ENCODE measurements around the gene SLC66A2. TPM values are rescaled to one million over a fixed set of nuclear protein-coding genes. Genes with fewer than 3 reads are reported as not detected.

SLC66A2 gene
- total RNA-seq, 1 experiment from 2014 or later: 53.1 TPM

DNA sequence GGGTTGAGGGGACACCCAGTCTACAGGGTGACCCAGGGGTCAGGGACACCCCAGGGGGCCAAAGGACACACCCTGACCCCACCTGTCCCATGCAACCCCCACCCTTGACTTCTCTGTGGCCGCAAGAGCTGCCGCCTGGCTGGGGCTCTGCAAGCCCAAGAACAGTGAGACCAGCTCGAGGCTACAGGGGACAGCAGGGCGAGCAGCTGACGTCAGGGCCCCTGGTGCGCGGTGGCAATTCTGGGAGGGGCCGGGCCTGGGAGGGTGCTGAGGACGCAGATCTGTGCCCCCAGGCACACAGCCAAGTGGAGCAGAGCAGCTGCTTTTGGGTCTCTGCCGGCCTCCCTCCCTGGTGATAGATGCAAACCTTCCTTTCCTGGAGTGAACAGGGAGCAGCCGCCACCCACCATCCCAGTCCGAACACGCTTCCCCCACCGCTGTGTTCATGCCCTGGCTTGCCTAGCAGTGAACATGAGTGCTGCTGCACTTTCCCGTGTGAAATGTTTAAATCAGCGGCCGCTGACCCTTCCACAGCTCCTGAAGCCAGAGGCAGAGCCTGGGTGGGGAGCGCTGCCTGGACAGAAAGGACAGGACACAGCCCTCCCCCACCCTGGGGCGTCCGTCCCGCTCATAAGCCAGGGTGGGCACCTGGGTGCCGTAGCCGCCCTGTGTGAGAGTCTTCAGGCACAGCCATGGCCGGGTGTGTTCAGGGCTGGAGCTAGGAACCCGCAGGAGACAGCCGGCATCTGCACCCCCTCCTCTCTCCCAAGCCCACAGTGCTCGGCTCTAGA is 46.9 kb downstream of the SLC66A2 start:
- Histone ChIP-seq H3K27me3 (no peaks in the 10 kb centered on the region), H3K4me3 (no peak overlapping the region), H3K36me3 (peaks cover 19% of the 10 kb centered on the region), H3K9me3 (peaks cover 8% of the 10 kb centered on the region; the same call in 1 of the 2 replicates)
- DNase-seq: no peak

DNA sequence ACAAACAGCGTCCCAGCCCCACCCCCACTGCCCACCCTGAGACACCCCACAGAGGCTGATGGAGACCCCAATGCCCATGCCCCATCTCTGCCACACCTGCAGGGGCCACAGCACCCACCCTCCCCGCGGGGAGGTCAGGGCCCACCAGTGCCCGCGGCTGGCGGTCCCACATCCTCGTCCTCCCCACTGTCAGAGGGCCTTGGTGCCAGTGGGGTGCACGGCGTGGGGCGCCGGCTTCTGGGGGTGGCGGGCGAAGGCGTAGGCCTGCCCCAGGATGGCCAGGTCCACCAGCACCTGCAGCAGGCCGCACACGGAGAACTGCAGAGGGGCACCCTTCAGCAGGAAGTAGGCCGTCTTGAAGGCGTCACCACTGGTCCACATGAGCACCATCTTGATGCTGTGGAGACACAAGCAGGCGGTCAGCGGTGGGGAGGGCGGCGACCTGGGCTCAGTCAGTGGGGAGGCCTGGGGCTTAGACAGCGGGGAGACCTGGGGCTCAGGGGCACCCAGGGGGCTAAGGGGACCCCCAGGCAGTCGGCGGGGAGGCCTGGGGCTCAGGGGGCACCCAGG is 47.6 kb downstream of the SLC66A2 start:
- H3K27me3 ChIP-seq: no peaks in the 10 kb centered on the region
- no peak overlapping the region for H3K4me3 ChIP-seq
- peaks cover 8% of the 10 kb centered on the region; the same call in 1 of the 2 replicates for H3K9me3 ChIP-seq
- H3K36me3 ChIP-seq: peaks cover 17% of the 10 kb centered on the region
- DNase-seq: no peak

DNA sequence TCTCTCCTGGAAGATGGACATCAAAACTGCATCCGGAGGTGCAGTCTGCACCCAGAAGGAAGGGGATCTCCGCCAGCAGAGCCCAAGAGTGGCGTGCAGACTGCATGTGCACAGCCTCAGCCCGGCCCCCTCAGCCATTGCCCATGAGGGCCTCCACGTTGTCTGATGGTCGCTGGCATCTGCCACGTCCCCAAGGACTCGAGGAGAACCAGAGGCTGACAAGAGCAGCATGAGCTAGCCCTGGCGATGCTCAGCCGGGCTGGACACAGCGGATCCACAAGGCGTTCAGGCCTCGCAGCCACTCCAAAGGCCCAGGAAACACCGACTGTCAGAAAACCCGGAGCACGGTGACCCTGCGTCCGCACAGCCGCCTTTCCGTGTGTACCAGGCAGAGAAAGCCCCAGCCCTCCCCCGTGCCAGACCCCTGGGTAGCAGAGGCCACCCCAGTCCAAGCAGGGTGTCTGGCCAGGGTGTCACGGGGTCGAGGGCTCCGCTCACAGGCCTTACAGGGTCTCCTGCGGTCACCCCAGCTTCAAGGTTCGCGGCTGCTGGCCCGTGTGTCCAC is 48.3 kb downstream of the SLC66A2 start:
- Histone ChIP-seq H3K36me3 (peaks cover 15% of the 10 kb centered on the region), H3K4me3 (no peak overlapping the region), H3K9me3 (peaks cover 6% of the 10 kb centered on the region), H3K27me3 (no peaks in the 10 kb centered on the region)
- DNase-seq: no peak

DNA sequence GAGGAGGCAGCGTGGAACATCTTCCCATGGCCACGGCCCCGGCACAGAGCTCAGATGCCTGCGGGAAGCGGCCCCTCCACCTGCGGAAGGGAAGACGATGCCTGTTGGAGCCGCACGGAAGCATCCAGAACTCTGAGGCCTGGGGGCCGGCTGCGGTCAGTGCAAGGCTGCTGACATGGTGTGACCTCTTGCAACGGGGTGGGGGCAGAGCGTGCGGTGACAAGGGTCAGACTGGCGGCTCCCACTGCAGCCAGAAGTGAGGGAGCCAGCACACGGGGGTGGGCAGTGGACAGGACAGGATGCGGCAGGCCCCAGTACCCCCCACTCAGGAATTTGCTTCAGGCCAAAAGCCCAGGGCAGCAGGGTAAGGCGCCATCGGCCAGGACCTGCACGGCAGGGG is 48.8 kb downstream of the SLC66A2 start:
- Histone ChIP-seq H3K9me3 (peaks cover 10% of the 10 kb centered on the region), H3K27me3 (no peaks in the 10 kb centered on the region), H3K4me3 (no peak overlapping the region), H3K36me3 (peaks cover 15% of the 10 kb centered on the region)
- no peak for DNase-seq

DNA sequence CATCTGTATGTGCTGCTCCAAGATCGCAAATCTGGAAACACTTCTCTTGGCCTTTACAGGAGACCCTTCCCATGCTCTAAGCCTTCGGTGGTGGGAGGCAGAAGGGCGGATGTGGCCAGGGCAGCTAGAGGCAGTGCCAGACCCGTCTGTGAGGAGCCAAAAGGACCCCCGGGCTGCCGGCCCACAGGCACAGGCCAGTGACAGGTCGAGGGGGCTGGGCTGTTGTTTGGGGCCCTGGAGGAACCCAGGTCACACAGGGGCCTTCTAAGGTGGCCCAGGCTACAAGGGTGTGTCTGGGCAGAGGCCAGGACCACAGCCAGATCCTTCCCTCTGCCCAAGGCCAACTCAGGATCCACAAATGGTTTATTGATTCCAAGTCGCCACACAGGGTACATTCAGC is 49.4 kb downstream of the SLC66A2 start:
- DNase-seq: no peak
- Histone ChIP-seq H3K27me3 (no peaks in the 10 kb centered on the region), H3K36me3 (peaks cover 15% of the 10 kb centered on the region), H3K9me3 (peaks cover 16% of the 10 kb centered on the region), H3K4me3 (no peak overlapping the region)

DNA sequence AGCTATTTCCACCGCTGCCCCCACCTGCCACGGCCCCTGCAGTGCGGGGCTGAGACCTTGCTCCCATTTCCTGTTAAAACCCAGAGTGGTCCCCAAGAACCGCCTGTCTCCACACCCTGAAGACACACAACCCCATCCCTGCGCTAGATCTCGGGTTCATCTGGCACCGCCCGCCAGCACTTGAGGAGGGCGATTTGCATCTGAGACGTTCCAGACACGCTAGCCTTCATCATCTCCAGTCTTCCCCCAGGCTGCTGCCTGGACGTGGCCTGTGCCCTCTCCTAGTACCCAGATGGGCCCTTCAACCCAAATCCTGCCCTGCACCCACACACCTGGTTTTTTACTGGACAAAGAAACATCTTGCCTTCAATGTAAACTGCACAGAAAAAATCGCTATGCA is 49.8 kb downstream of the SLC66A2 start:
- Histone ChIP-seq H3K9me3 (peaks cover 19% of the 10 kb centered on the region), H3K36me3 (peaks cover 12% of the 10 kb centered on the region), H3K27me3 (no peaks in the 10 kb centered on the region), H3K4me3 (no peak overlapping the region)
- DNase-seq: no peak

DNA sequence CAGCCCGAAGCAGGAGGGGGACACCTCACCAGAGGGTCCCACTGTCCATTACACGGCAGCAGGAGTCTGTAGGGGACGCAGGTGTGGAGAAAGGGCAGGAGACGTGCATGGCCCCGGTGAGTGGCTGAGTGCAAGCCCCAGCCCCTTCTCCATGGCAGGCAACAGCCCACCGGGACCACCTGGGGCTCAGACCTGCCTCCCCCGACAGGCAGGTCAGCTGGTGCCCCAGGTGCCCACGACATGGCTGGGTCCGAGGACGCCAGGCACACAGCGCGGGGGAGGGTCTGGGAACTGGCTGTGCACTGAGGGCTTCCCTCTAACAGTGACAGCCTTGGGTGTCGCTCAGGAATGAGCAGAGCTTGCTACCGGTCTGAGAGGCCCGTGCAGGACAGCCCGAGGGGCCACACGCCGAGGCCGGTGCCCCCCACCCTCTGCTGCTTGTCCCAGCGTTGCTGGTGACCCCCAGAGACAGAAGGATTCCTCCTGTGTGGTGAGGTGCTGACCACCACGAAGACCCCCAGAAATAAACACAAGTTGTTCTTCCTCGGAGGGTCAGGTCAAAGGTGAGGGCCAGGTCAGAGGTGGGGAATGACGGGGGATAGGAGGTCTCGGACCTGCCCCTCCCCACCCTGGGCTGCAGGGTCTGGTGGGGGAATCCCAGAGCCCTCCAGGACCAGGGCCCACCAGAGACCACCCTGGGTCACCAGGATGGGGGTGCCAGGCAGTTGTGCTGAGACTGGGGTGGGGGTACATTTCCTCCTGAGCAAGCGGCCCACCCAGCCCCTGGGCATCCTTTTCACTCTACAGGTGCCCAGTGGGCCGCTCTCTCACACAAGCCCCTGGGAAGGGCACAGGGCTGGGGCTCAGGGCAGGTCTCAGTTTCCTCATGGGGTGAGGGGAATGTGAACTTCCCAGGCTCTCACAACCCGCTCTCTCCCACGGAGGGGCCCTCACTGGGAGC is 50.6 kb downstream of the SLC66A2 start:
- peaks cover 10% of the 10 kb centered on the region; the same call in 1 of the 2 replicates for H3K36me3 ChIP-seq
- no peak overlapping the region for H3K4me3 ChIP-seq
- DNase-seq: no peak
- peaks cover 24% of the 10 kb centered on the region for H3K9me3 ChIP-seq
- no peaks in the 10 kb centered on the region for H3K27me3 ChIP-seq

DNA sequence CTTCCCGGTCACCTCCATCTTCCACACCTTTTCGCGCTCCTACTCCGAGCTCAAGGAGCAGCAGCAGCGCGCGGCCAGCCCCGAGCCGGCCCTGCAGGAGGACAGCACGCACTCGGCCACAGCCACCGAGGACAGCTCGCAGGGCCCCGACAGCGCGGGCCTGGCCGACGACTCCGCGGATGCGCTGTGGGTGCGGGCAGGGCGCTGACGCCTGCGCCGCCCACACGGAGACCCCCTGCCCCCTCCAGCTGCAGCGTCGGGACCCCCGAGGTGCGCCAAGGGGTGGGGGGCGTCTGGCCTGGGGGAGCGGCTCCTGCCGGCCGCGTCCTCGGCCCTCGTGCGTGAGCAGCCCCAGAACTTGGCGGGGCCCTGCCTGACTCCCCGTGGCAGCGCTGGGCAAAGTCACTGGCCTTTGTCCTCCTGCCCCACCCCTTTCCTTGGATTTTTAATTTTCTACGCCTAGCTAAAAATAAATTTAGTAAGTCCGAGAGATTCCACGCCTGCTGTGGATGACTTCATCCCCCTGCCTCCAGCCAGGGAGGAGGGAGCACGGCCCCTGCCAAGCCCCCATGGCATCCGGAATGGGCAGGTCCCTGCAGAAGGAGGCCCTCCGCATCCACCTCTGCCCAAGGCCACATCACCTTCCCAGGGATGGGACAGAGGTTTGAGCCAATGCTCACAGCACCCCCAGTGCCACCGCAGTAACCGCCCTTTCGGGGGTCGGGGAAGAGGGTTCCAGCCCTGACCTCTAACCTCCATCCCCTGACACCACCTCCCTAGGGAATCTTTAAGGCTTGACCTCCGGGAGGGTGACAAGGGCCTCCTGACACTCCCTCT is 51.6 kb downstream of the SLC66A2 start:
- DNase-seq: no peak
- H3K4me3 ChIP-seq: no peak overlapping the region
- H3K27me3 ChIP-seq: no peaks in the 10 kb centered on the region
- peaks cover 10% of the 10 kb centered on the region; the same call in 1 of the 2 replicates for H3K36me3 ChIP-seq
- peaks cover 24% of the 10 kb centered on the region for H3K9me3 ChIP-seq

DNA sequence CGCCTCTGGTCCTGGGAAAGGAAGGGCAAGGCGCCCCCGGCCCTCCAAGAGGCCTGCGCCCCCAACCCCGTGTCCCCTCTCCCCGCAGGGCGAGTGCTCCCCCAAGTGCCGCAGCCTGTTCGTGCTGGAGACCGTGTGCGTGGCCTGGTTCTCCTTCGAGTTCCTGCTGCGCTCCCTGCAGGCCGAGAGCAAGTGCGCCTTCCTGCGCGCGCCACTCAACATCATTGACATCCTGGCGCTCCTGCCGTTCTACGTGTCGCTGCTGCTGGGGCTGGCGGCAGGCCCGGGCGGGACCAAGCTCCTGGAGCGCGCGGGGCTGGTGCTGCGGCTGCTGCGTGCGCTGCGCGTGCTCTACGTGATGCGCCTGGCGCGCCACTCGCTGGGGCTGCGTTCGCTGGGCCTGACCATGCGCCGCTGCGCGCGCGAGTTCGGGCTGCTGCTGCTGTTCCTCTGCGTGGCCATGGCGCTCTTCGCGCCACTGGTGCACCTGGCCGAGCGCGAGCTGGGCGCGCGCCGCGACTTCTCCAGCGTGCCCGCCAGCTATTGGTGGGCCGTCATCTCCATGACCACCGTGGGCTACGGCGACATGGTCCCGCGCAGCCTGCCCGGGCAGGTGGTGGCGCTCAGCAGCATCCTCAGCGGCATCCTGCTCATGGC is 52.4 kb downstream of the SLC66A2 start:
- no peak for DNase-seq
- Histone ChIP-seq H3K27me3 (no peaks in the 10 kb centered on the region), H3K9me3 (peaks cover 24% of the 10 kb centered on the region), H3K4me3 (no peak overlapping the region), H3K36me3 (peaks cover 10% of the 10 kb centered on the region; the same call in 1 of the 2 replicates)

DNA sequence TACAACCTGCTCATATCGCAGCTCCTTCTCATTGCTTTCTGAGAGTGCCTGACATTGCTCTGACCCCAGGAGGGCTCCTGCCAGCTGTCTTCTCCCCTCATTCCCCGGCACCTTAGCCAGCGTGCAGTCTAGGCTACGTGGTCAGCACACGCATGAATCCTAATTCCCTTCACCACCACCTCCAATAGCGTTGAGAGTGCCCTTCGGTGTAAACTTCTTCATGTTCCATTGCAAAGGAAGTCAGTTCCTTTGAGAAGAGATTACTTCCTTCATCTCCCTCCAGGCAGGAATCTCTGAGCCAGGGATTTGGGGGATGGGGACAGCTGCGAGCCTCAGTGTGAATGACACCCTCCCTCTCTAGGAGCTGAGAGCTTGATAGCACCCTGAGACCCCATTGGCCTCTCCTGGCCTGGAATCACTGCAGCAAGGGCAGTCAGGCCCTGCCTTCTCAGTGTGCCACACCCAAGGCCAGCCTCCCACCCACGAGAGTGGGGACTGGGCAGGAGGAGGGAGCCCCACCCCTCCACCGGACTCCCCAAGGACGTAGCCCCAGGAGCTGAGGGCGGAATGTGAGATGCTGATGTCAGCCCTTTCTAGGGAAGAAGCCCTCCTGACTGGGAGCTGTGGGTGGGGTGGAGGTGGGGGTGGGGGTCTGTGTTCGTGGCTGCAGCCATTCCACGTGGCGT is 53.4 kb downstream of the SLC66A2 start:
- Histone ChIP-seq H3K27me3 (no peaks in the 10 kb centered on the region), H3K4me3 (no peak overlapping the region), H3K9me3 (peaks cover 24% of the 10 kb centered on the region), H3K36me3 (peaks cover 3% of the 10 kb centered on the region; the same call in 1 of the 2 replicates)
- no peak for DNase-seq

DNA sequence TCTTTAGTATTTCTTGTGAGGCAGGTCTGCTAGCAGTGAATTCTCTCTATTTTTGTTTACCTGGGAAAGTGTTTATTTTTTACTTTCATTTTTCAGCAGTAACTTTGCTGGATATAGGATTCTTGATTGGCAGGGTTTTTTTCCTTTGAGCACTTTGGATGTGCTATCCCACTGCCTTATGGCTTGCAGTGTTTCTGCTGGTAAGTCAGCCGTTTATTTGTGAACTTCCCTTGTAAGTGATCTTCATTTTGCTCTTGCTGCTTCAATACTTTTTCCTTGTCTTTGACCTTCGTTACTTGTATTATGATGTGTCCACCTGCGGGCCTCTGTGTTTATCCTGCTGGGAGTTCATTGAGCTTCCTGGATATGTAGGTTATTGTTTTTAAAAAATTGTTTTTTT is 54.7 kb downstream of the SLC66A2 start:
- Histone ChIP-seq H3K27me3 (no peaks in the 10 kb centered on the region), H3K9me3 (peaks cover 27% of the 10 kb centered on the region), H3K36me3 (no peaks in the 10 kb centered on the region), H3K4me3 (no peak overlapping the region)
- no peak for DNase-seq

DNA sequence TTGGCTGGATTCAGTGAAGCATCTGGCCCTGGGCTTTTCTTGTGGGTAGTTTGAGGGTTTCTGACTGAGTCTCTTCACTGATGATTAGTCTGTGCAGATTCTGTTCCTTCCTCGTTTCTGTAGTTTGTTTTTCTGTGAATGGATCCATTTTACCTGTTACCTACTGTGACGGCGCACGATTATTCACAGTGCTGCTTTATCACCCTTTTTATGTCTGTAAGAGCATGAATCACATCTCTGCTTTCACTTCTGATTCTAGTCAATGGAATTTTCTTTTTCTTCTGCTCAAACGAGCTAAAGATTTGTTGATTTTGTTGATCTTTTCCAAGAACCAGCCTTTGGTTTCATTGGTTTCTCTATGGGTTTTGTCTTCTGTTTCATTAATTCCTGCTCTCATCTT is 60.8 kb downstream of the SLC66A2 start:
- Histone ChIP-seq H3K4me3 (no peak overlapping the region), H3K9me3 (peaks cover 29% of the 10 kb centered on the region), H3K27me3 (no peaks in the 10 kb centered on the region), H3K36me3 (no peaks in the 10 kb centered on the region)
- no peak for DNase-seq

DNA sequence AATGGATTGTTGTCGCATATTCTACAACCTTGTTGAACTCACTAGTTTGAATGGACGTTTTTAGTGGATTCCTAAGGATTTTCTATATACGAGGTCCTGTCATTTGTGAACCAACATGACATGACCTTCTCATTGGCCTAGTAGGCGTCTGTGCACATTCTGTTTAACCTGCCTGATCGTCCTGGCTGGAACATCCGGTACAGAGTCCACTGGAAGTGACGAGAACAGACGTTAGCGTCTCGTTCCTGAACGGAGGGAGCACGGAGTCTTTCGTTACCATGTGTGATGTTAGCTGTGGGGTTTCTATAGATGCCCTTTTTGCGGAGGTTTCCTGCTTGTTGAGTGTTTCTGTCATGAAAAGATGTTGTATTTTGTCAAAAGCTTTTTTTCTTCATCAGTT is 61.9 kb downstream of the SLC66A2 start:
- H3K36me3 ChIP-seq: no peaks in the 10 kb centered on the region
- no peak for DNase-seq
- no peaks in the 10 kb centered on the region for H3K27me3 ChIP-seq
- H3K9me3 ChIP-seq: peaks cover 29% of the 10 kb centered on the region
- no peak overlapping the region for H3K4me3 ChIP-seq

DNA sequence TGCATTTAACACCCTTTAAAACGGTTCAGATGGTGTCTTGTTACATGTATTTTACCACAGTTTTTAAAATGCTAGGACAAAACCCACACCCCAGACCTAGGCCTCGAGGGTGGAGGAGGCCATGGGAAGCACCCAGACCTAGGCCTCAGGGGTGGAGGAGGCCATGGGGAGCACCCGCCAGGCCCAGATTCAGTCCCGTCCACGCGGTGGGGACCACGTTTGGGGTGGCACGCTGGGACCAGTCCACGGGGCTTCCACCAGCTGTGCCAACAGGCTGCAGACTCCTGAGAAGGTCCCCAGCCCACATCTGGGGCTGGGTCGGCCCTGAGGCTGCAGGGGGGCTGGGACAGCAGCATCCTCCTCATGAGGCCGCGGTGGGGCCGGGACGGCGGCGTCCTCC is 63.4 kb downstream of the SLC66A2 start:
- no peaks in the 10 kb centered on the region for H3K27me3 ChIP-seq
- H3K4me3 ChIP-seq: no peak overlapping the region
- no peak for DNase-seq
- H3K9me3 ChIP-seq: peaks cover 29% of the 10 kb centered on the region
- H3K36me3 ChIP-seq: no peaks in the 10 kb centered on the region

All from MG63 (cell line).